Keratinocyte (primary cell): ENCODE measurements around the gene SDS.

Experiments
- CTCF ChIP-seq, 3 experiments: IDR thresholded peaks in 1 of 3; conservative IDR thresholded peaks in 1 of 3; optimal IDR thresholded peaks in 1 of 3; 2 replicates in 2 of 3; 3 replicates in 1 of 3; pipeline versions ENCODE3 to v1.5.1; 2011; ENCODE audit warnings: low read length in 3 of 3, mild to moderate bottlenecking in 3 of 3, moderate library complexity in 2 of 3, control low read depth in 1 of 3, inconsistent platforms in 1 of 3; ENCODE audit not compliant: insufficient read depth in 2 of 3; ENCODE audit errors: extremely low read depth in 1 of 3
- EZH2 ChIP-seq: IDR thresholded peaks from one replicate; pipeline ENCODE4 v1.6.1; 2012; ENCODE audit warnings: inconsistent platforms, mild to moderate bottlenecking, low read length, moderate library complexity

GRCh38 chr12:113439301-113439597, 35.6 kb upstream of the SDS start:
- TF ChIP-seq CTCF (optimal IDR thresholded peaks at IDR 0.05 in 1 of 3, IDR thresholded peaks at IDR 0.05 in 1 of 3, conservative IDR thresholded peaks at IDR 0.05 in 1 of 3; ENCODE audit: extremely low read depth in 1 of 3, insufficient read depth in 2 of 3, low read length in 3 of 3) (no peak), EZH2 (no peak)
